ENCODE data around the gene EFNA5. TPM values are rescaled to one million over a fixed set of nuclear protein-coding genes. Genes with fewer than 3 reads are reported as not detected.

EFNA5 gene
- total and polyA plus RNA-seq, 2 experiments from 2014 or later = 8.5 to 18.8 TPM

DNA sequence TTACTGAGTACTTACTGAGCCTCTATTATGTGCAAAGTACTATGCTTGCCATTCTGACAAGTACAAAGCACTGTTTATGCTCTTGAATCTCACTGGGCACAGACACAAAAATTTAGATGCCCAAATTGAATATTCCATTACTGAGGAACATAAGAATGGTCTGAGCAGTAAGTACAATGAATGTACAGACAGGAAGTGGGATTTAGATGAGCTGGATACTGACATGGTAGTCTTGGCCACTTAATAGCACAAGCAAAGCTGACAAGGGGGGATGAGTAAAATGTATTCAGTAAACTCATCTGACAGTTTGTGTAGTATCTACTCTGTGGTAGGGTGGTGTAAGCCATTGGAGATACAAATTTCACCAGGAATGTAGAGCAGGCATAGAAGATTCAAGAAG is 132.4 kb downstream of the EFNA5 start:
- no peak for DNase-seq (ENCODE audit: low spot score)
- Histone ChIP-seq H3K4me1 (ENCODE audit: insufficient read depth) (peaks cover 13% of the 10 kb centered on the region), H3K4me2 (no peak overlapping the region), H3K36me3 (replicated peaks; ENCODE audit: insufficient read depth, low read depth) (no peaks in the 10 kb centered on the region), H2AFZ (no peak overlapping the region), H3K9me3 (ENCODE audit: low read depth) (no peaks in the 10 kb centered on the region), H3K27ac (no peak overlapping the region), H3K4me3 (no peak overlapping the region), H3K79me2 (peaks cover 41% of the 10 kb centered on the region), H3K9me2 (replicated peaks; ENCODE audit: insufficient read depth) (no peaks in the 10 kb centered on the region), H4K20me1 (ENCODE audit: insufficient read depth, poor library complexity, severe bottlenecking) (peaks cover 3% of the 10 kb centered on the region), H3K27me3 (no peaks in the 10 kb centered on the region)
- TF ChIP-seq EZH2 (IDR thresholded peaks at IDR 0.05; ENCODE audit: borderline replicate concordance) (no peak), CTCF (IDR thresholded peaks at IDR 0.05; ENCODE audit: poor library complexity) (no peak), EZH2phosphoT487 (IDR thresholded peaks at IDR 0.05; ENCODE audit: low read depth, severe bottlenecking, unreplicated experiment) (no peak)

DNA sequence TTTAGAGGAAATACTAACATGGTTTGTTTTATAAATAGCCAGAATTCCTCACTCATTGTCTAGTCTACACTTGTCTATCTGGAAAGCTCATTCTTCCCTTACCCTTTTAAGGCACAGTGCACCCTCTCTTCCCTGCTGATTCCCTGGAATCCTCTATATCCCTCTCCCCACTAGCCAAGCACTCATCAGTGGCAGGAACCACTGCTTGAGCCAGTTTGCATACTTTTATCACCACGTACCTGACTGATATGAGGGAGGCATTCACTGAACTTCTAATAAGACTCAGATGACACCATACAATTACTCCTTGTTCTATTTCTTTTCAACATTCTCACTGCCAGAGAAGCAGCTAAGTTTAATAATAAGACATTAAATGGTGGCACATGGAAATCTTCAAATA is 134.9 kb downstream of the EFNA5 start:
- H3K36me3 ChIP-seq (replicated peaks; ENCODE audit: insufficient read depth, low read depth) = no peaks in the 10 kb centered on the region
- H4K20me1 ChIP-seq (ENCODE audit: insufficient read depth, poor library complexity, severe bottlenecking) = peaks cover 3% of the 10 kb centered on the region
- no peaks in the 10 kb centered on the region for H3K9me3 ChIP-seq (ENCODE audit: low read depth)
- H3K4me3 ChIP-seq = no peak overlapping the region
- DNase-seq (ENCODE audit: low spot score) = no peak
- no peak overlapping the region for H3K4me2 ChIP-seq
- no peaks in the 10 kb centered on the region for H3K4me1 ChIP-seq (ENCODE audit: insufficient read depth)
- no peaks in the 10 kb centered on the region for H3K27me3 ChIP-seq
- TF ChIP-seq EZH2phosphoT487 (IDR thresholded peaks at IDR 0.05; ENCODE audit: low read depth, severe bottlenecking, unreplicated experiment) (no peak), EZH2 (IDR thresholded peaks at IDR 0.05; ENCODE audit: borderline replicate concordance) (no peak), CTCF (IDR thresholded peaks at IDR 0.05; ENCODE audit: poor library complexity) (no peak)
- no peak overlapping the region for H3K27ac ChIP-seq
- no peak overlapping the region for H2AFZ ChIP-seq
- 84% methylated on average over 1 of the region's 1 CpG for WGBS (ENCODE audit: low lambda C conversion rate, missing lambda C conversion rate)
- H3K79me2 ChIP-seq = peaks cover 59% of the 10 kb centered on the region
- H3K9me2 ChIP-seq (replicated peaks; ENCODE audit: insufficient read depth) = no peaks in the 10 kb centered on the region

- 20% methylated on average over 2 of the region's 2 CpGs for WGBS (ENCODE audit: low lambda C conversion rate, missing lambda C conversion rate)
- peaks cover 58% of the 10 kb centered on the region for H3K79me2 ChIP-seq
Observed at GRCh38 chr5:107533910-107534876, 136.5 kb downstream of the EFNA5 start.

More at GRCh38 chr5:107533910-107534876, 136.5 kb downstream of the EFNA5 start:
- Histone ChIP-seq H2AFZ (no peak overlapping the region), H3K36me3 (replicated peaks; ENCODE audit: insufficient read depth, low read depth) (no peaks in the 10 kb centered on the region), H3K9me3 (ENCODE audit: low read depth) (no peaks in the 10 kb centered on the region), H3K27me3 (no peaks in the 10 kb centered on the region), H4K20me1 (ENCODE audit: insufficient read depth, poor library complexity, severe bottlenecking) (peaks cover 3% of the 10 kb centered on the region), H3K4me3 (no peak overlapping the region), H3K9me2 (replicated peaks; ENCODE audit: insufficient read depth) (no peaks in the 10 kb centered on the region), H3K4me2 (peak overlapping the region; percentile 51), H3K4me1 (ENCODE audit: insufficient read depth) (no peaks in the 10 kb centered on the region), H3K27ac (no peak overlapping the region)
- no peak for DNase-seq (ENCODE audit: low spot score)
- TF ChIP-seq CTCF (IDR thresholded peaks at IDR 0.05; ENCODE audit: poor library complexity) = no peak
- no peak for TF ChIP-seq EZH2 (IDR thresholded peaks at IDR 0.05; ENCODE audit: borderline replicate concordance)
